DMS153 (cell line): ENCODE measurements around the gene NXPE3.

ENCODE experiments used
- DNase-seq: peaks from one replicate; lab custom pipeline; 2025; lab: John Stamatoyannopoulos, UW

NXPE3 gene

DNA sequence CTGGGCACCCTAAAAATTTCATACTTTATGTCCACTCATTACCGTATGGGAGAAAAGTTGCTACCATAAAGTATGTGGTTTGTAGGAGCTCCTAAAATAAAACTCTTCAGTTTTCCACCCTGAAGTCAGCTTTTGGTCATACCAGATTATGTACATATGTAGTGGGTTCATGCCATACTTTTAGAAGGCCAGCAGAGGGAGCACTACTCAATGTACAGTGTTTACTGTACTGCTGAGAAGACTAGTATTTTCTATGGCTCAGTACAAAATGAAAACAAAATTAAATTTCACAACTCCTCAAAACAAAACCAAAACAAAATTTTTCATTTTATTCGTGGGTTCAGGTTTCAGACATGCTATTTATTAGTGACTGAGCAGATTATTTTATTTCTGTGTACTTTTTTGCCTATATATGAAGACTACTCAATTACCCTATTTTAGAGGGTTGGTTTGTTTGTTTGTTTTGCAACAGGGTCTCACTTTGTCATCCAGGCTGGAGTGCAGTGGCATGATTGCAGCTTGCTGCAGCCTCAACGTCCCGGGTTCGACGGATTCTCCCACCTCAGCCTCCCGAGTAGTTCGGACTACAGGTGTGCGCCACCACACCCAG, 24.3 kb downstream of the NXPE3 start:
- peak; percentile 34 for DNase-seq

DNA sequence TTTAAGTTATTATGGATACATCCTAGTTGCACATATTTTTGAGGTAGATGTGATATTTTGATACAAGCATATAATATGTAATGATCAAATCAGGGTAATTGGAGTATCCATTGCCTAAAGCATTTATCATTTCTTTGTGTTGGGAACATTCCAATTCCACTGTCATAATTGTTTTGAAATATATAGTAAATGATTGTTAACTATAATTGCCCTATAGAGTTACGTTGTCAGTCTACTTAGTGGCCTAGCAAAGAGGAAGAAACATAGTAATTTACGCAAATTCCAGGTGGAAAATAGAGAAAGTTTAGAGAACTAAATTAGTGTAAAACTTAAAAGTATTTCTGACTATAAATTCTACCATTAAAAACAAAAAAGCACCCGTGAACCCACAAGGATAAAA, 24.9 kb downstream of the NXPE3 start:
- no peak for DNase-seq

DNA sequence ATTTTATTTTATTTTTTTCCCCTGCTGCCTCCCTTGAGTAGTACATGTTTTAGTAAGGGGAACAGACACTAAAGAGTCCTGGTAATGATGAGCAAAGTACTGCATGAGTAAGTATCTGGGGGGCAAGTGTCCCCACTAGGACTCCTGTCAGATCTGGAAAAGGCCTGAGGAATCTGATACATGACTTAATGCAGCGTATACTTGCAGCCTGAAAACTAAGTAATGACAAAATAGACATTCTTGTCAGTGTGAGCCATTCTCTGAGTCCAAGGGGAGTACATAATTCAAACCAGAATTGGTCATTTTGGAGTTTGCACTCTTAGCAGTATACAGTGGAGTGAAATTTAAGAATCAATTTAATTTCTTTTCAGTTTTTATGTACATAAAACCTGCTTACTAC, 27.5 kb downstream of the NXPE3 start:
- DNase-seq, result no peak

DNA sequence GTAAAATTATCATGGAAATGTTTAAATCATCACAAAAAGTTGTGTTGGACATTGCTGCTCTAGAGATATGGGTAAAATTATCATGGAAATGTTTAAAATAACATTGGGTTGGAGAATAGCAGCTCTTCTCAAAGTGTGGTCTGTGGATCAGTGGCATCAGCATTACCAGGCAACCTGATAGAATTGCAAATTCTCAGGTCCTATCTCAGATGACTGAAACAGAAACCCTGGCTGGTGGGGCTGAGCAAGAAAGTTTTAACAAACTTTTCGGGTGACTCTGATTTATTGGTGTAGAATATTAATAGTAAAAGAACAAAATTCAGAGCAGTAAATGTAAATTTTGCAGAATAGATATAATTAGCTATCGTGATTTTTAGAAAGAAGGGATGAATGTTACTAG, 28.9 kb downstream of the NXPE3 start:
- no peak for DNase-seq

DNA sequence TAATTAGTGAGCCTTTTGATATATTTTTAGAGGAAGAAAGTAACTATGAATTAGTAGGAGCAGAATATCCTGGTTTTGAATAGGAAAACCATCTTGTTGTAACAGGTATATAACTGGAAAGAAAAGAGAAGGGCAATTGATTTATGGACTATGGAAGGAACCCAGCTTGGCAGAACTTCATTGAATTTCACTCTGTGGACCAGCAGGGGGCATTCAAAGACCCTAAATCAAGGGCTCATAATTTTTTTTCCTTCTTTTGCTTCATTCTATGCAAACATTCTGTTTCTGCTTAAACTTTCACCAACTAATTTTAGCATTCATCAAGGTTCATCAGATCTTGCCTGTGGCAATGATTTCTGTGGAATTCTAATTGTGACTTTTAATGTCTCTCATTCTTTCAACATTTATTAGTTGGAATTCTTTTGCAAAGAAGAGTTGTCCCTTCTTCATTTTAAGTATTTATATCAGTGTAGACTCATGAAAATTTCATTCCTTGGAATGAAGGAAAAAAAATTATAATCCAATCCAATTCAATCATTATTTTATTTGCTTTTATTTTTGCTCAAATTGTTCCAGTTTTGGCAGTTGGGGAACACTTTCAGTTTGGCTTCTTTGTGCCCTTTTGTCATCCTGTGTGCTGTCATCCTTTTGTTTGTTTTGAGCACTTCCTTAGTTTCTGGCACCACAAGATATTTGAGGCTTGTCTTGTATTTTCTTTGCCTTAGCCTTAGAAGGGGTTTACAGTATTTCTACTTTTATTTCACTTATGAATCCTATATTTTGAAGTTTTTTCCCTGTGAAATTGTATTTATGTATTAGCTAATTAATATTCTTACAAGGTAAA, 30.4 kb downstream of the NXPE3 start:
- no peak for DNase-seq

DNA sequence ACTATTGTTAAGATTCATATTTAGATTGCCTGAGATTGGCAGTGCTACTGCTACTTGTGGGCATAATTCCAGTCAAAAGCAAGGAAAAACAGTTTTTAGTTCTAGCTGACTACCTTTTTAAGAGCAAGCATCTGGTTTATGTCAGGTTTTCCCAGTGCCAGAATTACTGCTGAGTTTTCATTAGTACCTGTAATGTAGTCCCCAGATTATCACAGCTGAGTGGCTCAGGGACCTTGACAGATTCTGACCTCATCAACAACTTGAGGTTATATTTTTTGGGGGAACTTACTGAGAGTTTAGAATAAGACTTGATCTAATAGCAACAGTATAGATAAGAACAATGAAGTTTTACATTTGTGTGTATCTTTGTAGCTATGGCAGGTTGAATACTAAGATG, 31.0 kb downstream of the NXPE3 start:
- no peak for DNase-seq

DNA sequence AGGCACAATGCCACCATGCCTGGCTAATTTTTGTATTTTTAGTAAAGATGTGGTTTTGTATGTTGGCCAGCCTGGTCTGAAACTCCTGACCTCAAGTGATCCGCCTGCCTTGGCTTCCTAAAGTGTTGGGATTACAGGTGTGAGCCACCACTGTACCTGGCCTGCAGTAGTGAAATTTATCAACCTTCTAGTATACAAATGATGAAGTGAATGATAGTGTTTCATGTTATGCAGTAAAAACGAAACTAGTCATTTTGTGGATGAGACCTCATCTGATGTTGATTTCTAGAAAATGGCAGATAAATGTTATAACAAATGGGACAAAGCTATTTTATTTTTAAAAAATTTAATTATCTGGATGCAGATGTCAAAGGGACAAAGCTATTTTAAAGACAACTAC, 32.9 kb downstream of the NXPE3 start:
- DNase-seq, result no peak

DNA sequence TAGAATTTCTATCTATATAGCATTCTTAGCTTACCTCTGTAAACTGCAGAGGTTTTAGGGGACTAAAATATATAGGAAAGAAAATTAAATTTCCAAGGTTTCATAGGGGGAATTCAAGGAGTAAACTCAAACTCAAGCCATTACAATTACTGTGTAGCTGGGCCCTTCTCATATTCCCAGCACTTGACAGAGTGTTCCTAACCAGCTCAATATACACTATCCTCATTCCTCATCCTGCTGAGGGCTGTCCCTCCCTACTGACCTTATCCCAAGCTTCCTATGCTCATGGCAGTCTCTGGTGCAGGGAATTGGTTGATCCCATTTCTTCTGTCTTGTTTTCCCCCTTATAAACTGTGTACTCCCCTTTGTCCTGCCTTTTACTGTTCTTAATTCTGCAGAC, 33.9 kb downstream of the NXPE3 start:
- DNase-seq, result no peak

DNA sequence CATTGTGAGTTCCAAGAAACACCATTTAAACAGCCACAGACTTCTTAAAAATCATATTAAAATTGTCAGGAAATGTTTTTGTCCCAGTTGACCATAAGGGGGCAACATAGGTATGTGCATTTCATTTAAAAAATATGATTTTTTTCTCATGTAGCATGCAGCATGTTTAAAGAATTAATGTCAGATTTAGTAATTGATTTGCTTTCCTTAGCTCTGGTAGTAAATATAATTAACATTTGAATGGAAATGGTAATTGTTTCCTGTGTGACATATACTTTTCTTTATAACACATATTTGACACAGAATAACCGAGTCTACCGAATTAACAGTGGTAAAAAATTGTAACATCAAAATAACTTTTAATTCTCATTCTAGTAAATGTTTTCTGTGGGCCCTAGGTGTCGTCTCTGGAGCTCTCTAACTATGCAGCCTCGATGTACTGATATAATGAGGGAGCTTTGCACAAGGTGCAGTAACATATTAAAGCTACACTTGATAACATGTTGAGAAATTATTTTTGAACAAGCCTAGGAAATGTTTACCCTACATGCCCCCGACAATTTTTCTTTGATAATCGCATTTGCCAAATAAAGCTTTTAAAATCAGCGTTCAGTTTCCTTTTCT, 34.9 kb downstream of the NXPE3 start:
- DNase-seq, result no peak

DNA sequence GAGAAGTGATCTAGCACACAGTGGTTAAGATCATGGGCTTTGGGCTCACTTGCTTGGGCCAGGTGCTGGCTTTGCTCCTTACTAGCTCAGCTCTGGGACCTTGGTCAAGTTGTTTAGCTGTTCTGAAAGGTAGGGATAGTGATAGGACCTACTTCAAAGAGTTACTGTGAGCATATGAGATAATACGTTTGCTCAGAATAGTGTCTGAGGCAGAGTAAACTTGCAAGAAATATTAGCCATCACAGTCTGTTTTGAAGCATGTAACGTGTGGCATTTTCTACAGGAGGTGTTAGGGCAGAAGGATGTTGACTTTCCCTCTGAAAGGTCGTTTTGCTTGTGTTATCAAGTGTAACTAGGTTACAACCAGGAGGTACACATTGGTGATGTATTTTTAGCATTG, 35.8 kb downstream of the NXPE3 start:
- peak; percentile 31 for DNase-seq

DNA sequence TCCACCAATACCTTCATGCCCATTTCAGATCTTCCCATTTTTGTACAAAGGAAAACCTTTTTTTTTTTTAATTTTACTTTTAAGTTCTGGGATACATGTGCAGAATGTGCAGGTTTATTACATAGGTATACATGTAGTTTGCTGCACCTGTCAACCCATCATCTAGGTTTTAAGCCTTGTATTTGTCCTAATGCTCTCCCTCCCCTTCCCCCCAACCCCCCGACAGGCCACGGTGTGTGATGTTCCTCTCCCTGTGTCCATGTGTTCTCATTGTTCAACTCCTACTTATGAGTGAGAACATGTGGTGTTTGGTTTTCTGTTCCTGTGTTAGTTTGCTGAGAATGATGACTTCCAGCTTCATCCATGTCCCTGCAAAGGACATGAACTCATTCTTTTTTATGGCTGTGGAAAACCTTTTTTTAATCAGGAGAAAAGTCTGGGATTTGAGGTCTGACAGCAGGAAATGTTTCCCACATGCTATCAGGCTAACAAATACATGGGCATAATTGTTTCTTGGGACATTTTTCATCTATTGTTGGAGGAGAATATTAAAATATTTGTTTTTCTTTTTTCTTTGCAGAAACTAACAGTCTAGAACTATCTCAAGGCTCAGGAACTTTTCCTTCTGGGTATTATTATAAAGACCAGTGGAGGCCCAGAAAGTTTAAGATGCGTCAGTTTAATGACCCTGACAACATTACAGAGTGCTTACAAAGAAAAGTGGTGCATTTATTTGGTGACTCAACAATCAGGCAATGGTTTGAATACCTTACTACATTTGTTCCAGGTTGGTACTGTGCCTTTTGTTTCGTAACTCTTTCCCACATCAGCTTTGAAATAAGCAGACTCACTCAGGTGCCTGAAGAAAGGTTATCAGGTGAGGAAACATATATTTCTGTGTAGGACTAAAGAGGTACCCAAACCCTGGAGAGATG, 37.5 kb downstream of the NXPE3 start:
- no peak for DNase-seq

DNA sequence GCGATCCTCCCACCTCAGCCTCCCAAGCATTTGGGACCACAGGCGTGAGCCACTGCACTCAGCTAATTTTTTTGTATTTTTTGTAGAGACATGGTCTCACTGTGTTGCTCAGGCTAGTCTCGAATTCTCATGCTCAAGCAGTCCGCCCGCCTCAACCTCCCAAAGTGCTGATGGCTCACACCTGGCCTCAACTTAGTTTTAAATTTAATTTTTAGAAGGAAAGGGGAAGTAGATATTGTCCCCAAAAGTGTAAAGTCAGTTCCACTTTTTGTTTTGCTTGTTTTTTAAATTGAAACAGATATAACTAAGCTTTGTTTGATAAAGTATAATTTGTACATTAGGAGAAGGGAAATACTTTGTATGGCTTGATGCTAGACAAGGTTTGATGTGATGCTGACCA, 39.0 kb downstream of the NXPE3 start:
- no peak for DNase-seq

DNA sequence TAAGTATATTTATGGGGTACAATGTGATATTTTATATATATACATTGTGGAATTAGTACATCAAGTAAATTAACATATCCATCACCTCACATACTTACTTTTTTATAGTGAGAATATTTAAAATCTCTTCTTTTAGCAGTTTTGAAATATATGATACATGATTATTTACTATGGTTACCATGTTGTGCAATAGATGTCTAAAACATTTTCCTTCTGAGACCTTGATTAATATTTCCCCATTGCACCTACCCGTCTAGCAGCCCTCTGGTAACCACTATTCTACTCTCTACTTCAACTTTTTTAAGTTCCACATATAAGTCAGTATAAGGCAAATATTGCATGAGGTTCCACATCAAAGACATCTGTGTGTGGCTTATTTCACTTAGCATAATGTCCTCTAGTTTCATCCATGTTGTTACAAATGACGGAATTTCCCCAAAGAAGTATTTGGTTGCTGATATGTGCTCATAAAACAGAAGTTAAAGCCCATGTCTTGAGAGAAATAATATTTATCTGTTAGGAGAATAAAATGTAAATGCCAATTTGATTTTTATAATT, 40.7 kb downstream of the NXPE3 start:
- DNase-seq, result no peak

DNA sequence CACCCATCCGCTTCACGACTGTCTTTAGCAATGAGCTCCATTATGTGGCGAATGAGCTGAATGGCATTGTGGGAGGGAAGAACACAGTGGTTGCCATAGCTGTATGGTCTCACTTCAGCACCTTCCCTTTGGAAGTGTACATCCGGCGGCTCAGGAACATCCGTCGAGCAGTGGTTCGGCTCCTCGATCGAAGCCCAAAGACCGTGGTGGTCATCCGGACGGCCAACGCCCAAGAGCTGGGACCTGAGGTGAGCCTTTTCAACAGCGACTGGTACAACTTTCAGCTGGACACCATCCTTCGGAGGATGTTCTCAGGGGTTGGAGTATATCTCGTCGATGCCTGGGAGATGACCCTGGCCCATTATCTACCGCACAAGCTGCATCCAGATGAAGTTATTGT, 42.5 kb downstream of the NXPE3 start:
- no peak for DNase-seq

DNA sequence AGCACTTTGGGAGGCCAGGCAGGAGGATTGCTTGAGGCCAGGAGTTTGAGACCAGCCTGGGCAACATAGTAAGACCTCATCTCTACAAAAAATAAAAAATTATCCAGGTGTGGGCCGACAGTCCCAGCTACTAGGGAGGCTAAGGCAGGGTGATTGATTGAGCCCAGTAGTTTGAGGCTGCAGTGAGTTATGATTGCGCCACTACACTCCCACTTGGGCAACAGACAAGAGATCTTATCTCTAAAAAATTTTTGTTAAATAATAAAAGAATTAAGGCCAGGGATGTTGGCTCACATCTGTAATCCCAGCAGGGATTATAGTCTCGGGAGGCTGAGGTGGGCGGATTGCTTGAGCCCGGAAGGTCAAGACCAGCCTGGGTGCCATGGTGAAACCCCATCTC, 44.5 kb downstream of the NXPE3 start:
- no peak for DNase-seq

DNA sequence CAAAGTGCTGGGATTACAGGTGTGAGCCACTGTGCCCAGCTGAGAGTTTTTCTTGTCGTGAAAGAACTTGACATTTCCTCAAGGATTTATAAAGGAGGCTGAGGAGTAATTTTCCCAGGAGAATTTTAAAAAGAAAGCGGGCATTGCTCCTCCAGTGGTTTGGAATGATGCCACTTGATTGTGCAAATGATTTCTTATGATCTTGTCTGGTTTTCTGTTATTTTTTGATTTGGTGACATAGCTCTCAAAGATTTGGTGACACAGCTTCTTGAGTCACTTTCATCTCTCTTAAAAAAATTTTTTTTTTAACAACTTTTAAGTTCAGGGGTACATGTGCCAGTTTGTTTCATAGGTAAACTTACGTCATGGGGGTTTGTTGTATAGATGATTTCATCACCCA, 45.7 kb downstream of the NXPE3 start:
- no peak for DNase-seq

DNA sequence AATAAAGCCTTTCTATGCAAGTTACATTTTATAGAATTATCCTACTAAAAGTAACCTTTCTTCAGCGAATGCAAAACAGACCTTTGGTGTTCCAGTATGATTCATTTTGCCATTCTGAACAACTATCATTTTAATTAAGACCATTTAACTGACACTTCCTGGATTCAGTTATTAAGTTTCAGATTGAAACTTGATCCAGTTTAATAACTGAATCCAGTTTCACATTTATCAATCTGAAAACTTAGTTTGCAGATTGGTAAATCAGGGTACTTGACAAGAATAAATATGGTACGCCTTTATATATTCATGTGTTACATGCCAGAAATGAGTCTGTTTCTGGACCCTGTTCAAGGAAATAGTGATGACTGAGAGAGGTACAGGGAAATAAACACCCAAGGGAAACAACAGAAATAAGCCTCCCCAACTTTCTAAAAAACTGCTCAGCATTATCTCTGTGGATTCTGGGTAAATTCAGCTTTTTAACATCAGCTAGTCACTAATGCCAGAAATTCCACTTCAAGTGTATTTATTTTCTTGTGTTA, 47.0 kb downstream of the NXPE3 start:
- no peak for DNase-seq

DNA sequence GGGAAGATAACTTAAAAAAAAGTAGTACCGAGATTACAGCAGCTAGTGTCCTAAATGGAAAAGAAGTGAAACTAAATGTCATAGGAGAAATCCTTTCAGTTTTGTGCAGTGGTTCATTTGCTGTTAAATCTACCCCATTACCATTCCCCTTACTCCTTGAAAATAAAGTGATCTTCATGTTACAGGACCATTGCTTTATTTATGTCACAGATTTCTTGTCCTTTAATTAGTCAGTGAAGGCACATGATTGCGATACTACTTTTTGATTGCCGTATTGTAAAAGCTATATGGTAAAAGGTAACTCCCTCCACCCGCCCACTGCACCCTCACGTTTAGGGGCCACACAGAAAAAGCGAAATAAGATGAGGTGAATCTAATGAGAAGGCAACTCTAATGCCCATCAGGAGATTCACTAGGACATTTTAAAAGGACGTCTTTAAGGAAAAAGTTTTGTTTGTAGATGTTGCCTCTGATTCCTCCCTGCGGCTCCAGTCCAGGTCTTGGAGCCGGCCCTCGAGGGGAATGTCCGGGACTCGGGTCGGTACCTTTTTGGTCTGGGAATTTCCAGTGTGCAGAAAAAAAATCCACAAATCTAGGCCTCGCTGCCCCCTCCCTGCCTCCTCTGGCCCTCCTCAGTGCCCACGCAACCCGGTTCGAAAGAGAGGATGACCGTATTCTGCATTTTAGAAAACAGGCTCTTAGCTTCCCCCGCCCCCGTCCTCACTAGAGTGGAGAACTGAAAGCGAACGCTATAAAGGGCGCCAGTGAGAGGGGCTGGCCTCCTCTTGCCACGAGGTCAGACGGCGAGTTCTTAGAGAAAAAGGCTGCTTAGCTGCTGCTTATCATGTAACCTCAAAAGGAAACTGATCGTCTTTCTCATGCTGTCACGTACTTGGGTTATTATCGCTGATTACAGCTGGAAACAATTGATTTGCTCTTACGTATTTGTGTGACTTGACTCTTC, 48.5 kb downstream of the NXPE3 start:
- DNase-seq, result peak; percentile 34

DNA sequence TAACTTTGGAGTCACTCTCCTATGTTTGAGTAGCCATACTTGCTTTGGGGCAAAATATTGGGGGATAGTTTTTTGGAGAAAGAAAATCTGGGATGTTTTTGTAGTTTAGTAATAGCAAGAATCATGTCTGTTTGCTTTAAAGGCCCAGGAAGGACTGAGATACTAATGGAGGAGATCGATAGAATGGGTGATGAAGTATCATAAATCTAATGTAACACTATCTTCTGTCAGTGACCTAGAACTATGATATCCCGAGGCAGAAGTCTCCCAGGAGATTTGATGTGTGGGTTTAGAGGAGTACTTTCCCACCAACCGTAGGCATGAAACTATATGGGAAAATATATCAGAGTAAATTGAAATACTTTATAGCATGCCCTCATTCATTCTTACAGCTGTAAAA, 49.3 kb downstream of the NXPE3 start:
- DNase-seq, result no peak

DNA sequence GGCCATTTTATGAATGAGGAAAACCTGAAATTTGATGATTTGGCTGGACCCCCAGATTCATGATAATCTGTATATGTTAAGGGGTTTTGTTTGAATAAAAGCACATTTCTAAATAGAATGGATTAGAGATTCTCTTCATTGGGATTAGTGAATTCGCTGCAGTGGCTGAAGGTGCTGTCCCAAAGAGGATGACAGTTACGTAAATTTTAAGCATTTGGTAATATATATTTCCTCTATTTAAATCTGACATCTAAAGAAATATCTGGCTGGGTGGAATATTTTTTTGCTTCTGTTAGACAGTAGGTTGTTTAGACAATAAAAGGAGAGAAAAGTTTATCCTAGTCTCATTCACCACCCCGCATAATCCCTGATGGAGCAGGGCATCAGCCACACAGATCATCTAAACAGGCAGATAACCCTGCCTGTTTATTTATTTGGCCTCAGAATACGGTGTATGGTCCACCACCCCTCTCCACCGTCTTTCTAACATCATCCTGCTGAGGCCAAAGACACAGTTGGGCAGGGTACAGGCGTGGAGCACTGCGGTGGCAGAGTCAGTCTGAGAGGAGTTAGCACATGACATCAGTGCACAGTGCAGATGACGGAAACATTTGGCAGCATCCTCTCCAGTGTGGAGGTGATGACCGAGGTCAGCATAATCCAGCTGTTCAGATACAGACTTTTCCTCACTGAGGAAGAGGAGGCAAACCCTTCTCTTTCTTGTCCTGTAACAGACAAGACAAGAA, 49.9 kb downstream of the NXPE3 start:
- DNase-seq, result no peak
